Heart right ventricle (tissue), 16 donors: ENCODE data around the gene ST6GALNAC3. TPM values are rescaled to one million over a fixed set of nuclear protein-coding genes. Genes with fewer than 3 reads are reported as not detected.

Experiments
- ATAC-seq, 8 donors: fragments of 200-7000 bp; cut with Tn5 transposase; one replicate each; pipeline ENCODE4 v1.9.1; 2020; ENCODE audit warnings: mild to moderate bottlenecking in 8 of 8, moderate library complexity in 8 of 8, moderate number of reproducible peaks in 1 of 8
- DNase-seq, 2 donors: peaks; one replicate each; pipeline ENCODE4 v3.0.0-alpha.2; 2020
- H3K27ac ChIP-seq, 10 donors: fragments of 200-600 bp; sonication (generic) in 2 of 10; one replicate each; pipeline versions ENCODE4 v1.5.0 to v1.8.0; 2020 to 2022; ENCODE audit warnings: mild to moderate bottlenecking in 3 of 10
- H3K27me3 ChIP-seq, 7 donors: fragments of 200-600 bp; one replicate each; pipeline ENCODE4 v1.8.0; 2021 to 2022; ENCODE audit warnings: mild to moderate bottlenecking in 2 of 7
- H3K36me3 ChIP-seq, 9 donors: fragments of 200-600 bp; sonication (generic) in 1 of 9; one replicate each; pipeline versions ENCODE4 v1.5.0 to v1.8.0; 2020 to 2022; ENCODE audit warnings: mild to moderate bottlenecking in 2 of 9
- H3K4me1 ChIP-seq, 9 donors: fragments of 200-600 bp; sonication (generic) in 1 of 9; one replicate each; pipeline versions ENCODE4 v1.5.0 to v1.8.0; 2020 to 2022; ENCODE audit warnings: mild to moderate bottlenecking in 4 of 9
- H3K4me3 ChIP-seq, 10 donors: fragments of 200-600 bp; sonication (generic) in 2 of 10; one replicate each; pipeline versions ENCODE4 v1.5.0 to v1.8.0; 2020 to 2022; ENCODE audit warnings: mild to moderate bottlenecking in 7 of 10, moderate library complexity in 2 of 10
- H3K9me3 ChIP-seq, 11 donors: fragments of 200-600 bp in 10 of 11; sonication (generic) in 2 of 11; one replicate each; pipeline versions ENCODE4 v1.5.0 to v1.8.0; 2013 to 2022; ENCODE audit warnings: mild to moderate bottlenecking in 2 of 11, control low read depth in 1 of 11, moderate library complexity in 1 of 11
- WGBS, 2 donors: extraction: QIAGEN DNeasy Blood & Tissue Kit; methylation state at CpG; one replicate each; pipeline ENCODE4 v1.1.7; 2013; ENCODE audit warnings: inconsistent platforms in 1 of 2; 5-methylcytosine and 5-hydroxymethylcytosine counted together
- intact Hi-C, 10 donors: fragments of 100-400 bp; cut with DNase I; formaldehyde crosslinking; loops; one replicate each; pipeline versions ENCODE4 v1.11.1 to v1.14.2; 2022
- polyA plus RNA-seq, 2 donors: library from polyadenylated mRNA; stranded (reverse); fragments of 200-250 nt; gene quantifications; one replicate each; pipeline ENCODE4 v1.2.3, GENCODE V29; 2013
- total RNA-seq, 10 donors: library from RNA; stranded (reverse); fragmentation: NEBNext Ultra II Directional in 3 of 10; extraction: Animal tissue kit (Norgen Biotek cat#: 25700) in 3 of 10; gene quantifications; one replicate each; pipeline versions ENCODE4 v1.2.1 to v1.2.4, GENCODE V29; 2021 to 2023
- TF ChIP-seq, protein P1 (sequence below), 9 donors: fragments of 200-600 bp; sonication (generic) in 2 of 9; IDR thresholded peaks; one replicate each; pipeline versions ENCODE4 v1.5.0 to v1.8.0; 2021 to 2022; ENCODE audit warnings: antibody characterized with exemption in 9 of 9, mild to moderate bottlenecking in 5 of 9, moderate library complexity in 1 of 9
- donor health status: Arrhythmogenic right ventricular cardiomyopathy.
- donor health status: ischemic (EF 13 %, LVEDD 7.1; RV severe dilation, severe dysfunction).
- donor health status: healthy with polysubstance abuse.
- donor health status: DM: no; HTN: yes; CAD: no.
- donor health status: DM: no; HTN: no; CAD: no.
- donor health status: ischemic (EF 25% LVEDD 6.9; RV normal size, moderate dysfunction).
- donor health status: ischemic (EF 25% LVEDD 5.7; RV mildly dilated, moderate dysfunction).
- donor health status: healthy.
- donor health status: DM: yes; HTN: yes; CAD: no.
- donor health status: Ischemic cardiomyopathy.
- donor health status: ischemic (EF 35%, LVEDD 5.7; RV mildly dilated, moderate dysfunction).
- donor health status: nonischemic (EF 11% LVEDD 7.7; RV severe dilation, severe dysfunction).
- donor health status: DM: yes; HTN: yes; CAD: no.
- donor health status: PGD.
- donor health status: ischemic (EF 29% LVEDD 5.4; RV normal size, mild dysfunction).
- donor health status: nonischemic (EF 23%, LVEDD 6.1; RV moderate dilation, normal function).

Gene ST6GALNAC3
- total and polyA plus RNA-seq, 12 donors: 2.8 to 10.3 (median 4.8) TPM

DNA sequence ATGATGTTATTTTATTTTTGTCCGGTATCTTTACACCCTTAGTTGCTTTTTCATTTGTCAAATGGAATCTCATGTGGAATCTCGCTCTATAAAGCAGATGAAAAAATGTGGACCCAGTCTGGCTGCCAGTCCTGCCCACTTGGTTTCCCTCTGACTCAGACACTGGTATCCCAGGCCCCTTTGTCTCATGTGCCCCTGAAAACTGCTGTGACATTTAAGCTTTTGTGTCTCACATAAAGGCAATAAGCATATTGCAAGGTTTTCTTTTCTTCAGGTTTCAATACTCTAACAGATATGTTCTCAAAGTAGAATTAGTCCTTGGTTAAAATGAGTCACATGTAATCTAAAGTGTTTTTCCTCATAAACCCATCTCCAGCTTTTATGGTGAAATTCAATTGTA, 183.3 kb downstream of the ST6GALNAC3 start:
- H3K27me3 ChIP-seq: no peaks in the 10 kb centered on the region
- H3K36me3 ChIP-seq: no peaks in the 10 kb centered on the region
- H3K4me1 ChIP-seq: peaks cover 0 to 23% (median 6%) of the 10 kb centered on the region in 9 donors
- intact Hi-C loops: no loop called here
- H3K9me3 ChIP-seq: no peaks in the 10 kb centered on the region
- TF ChIP-seq, protein P1, sequence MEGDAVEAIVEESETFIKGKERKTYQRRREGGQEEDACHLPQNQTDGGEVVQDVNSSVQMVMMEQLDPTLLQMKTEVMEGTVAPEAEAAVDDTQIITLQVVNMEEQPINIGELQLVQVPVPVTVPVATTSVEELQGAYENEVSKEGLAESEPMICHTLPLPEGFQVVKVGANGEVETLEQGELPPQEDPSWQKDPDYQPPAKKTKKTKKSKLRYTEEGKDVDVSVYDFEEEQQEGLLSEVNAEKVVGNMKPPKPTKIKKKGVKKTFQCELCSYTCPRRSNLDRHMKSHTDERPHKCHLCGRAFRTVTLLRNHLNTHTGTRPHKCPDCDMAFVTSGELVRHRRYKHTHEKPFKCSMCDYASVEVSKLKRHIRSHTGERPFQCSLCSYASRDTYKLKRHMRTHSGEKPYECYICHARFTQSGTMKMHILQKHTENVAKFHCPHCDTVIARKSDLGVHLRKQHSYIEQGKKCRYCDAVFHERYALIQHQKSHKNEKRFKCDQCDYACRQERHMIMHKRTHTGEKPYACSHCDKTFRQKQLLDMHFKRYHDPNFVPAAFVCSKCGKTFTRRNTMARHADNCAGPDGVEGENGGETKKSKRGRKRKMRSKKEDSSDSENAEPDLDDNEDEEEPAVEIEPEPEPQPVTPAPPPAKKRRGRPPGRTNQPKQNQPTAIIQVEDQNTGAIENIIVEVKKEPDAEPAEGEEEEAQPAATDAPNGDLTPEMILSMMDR (IDR thresholded peaks at IDR 0.05): no peak
- no peak overlapping the region for H3K27ac ChIP-seq
- ATAC-seq: no peak
- no peak for DNase-seq
- WGBS, 2 donors: 97 to 98% methylated on average over 2 of the region's 2 CpGs
- H3K4me3 ChIP-seq: no peak overlapping the region

DNA sequence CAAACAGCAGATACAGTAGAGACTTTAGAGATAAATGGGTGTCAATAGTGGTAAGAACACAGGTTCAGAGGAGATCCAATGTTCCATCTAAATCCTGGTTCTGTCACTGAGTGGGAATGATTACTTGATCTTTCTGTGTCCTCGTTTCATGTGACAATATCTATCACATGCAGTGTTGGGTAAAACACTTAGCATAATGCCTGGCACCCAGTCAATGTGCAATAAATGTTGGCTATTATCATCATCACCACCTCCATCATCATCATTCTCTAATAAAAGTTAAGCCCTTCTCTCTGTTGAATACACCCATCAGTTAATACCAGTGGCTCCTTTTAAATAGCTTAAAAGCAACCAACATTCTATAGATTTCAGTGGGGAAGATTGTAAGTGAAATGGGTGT, 184.7 kb downstream of the ST6GALNAC3 start:
- Histone ChIP-seq H3K4me3 (no peak overlapping the region), H3K4me1 (peaks cover 0 to 19% (median 4%) of the 10 kb centered on the region in 9 donors), H3K9me3 (no peaks in the 10 kb centered on the region), H3K36me3 (no peaks in the 10 kb centered on the region), H3K27ac (no peak overlapping the region), H3K27me3 (no peaks in the 10 kb centered on the region)
- TF ChIP-seq, protein P1 (IDR thresholded peaks at IDR 0.05): no peak
- intact Hi-C loops: no loop called here
- ATAC-seq: no peak
- 78 to 79% methylated on average over 1 of the region's 1 CpG for WGBS, 2 donors
- no peak for DNase-seq

DNA sequence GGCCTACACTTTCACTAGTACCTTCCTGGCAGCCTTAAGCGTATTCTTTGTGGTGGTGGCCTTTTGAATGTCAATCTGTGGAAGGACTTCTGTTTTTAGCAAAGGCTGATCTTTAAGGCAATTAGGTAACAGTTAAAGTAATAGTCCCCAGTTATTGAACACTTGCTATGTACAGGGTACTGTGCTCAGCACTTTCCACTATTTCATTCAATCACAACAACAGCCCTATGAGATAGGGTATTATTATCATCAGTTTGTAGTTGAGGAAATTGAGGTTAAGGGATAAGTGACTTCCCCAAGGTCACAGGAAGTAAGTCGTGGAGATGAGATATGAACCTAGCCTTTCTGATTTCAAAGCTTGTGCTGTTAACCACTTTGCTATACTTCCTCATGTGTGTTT, 185.7 kb downstream of the ST6GALNAC3 start:
- Histone ChIP-seq H3K36me3 (no peaks in the 10 kb centered on the region), H3K4me3 (no peak overlapping the region), H3K4me1 (peaks cover 0 to 16% (median 0%) of the 10 kb centered on the region in 9 donors), H3K27me3 (no peaks in the 10 kb centered on the region), H3K27ac (no peak overlapping the region), H3K9me3 (no peaks in the 10 kb centered on the region)
- WGBS, 2 donors: 55 to 63% methylated on average over 2 of the region's 2 CpGs
- ATAC-seq (no peak), DNase-seq (no peak)
- intact Hi-C loops: loop anchor here in 1 of 10 donors (10.0 kb wide), 1 partner anchor 55 kb away; no protein-coding TSS in a partner anchor
- TF ChIP-seq, protein P1 (IDR thresholded peaks at IDR 0.05): no peak

DNA sequence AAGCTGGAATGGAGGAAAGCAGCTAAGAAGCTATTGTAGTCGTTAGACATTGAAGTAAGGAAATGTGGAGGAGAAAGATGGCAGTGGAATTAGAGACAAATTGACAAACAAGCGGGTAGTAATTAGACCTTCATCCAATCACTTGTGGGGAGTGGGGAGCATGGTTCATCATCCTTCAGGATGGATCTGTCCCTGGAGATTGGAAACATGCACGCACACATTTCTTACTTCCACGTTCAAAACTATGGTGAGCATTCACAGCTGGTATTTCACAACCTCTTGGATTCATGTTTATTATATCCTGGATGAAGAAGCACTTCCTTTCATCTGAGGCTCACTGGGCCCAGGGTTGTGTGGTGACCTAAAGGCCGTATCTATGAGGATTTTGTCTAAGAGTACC, 188.1 kb downstream of the ST6GALNAC3 start:
- Histone ChIP-seq H3K4me1 (peaks cover 0 to 18% (median 0%) of the 10 kb centered on the region in 9 donors), H3K4me3 (no peak overlapping the region), H3K9me3 (no peaks in the 10 kb centered on the region), H3K27ac (no peak overlapping the region), H3K27me3 (no peaks in the 10 kb centered on the region), H3K36me3 (no peaks in the 10 kb centered on the region)
- DNase-seq (no peak), ATAC-seq (no peak)
- WGBS, 2 donors: 76 to 81% methylated on average over 5 of the region's 5 CpGs
- TF ChIP-seq, protein P1 (IDR thresholded peaks at IDR 0.05): no peak
- intact Hi-C loops: loop anchor here in 1 of 10 donors (10.0 kb wide), 1 partner anchor 58 kb away; no protein-coding TSS in a partner anchor
